Thymus (tissue), 11 donors: ENCODE measurements around the gene SFN. TPM values are rescaled to one million over a fixed set of nuclear protein-coding genes. Genes with fewer than 3 reads are reported as not detected.

Source experiments
- DNase-seq, 9 donors: peaks; one replicate each; pipeline ENCODE4 v3.0.0-alpha.2; 2013; ENCODE audit warnings: low spot score in 9 of 9, low read depth in 6 of 9, missing footprints in 1 of 9
- H3K27ac ChIP-seq, 2 donors: one replicate each; pipeline ENCODE4 v1.5.1; 2013; ENCODE audit warnings: control low read depth in 1 of 2, low read depth in 1 of 2, low read length in 1 of 2, mild to moderate bottlenecking in 1 of 2, moderate library complexity in 1 of 2
- H3K27me3 ChIP-seq, 2 donors: one replicate each; pipeline ENCODE4 v1.5.1; 2013; ENCODE audit warnings: low read length in 1 of 2; ENCODE audit not compliant: control insufficient read depth in 2 of 2, insufficient read depth in 1 of 2
- H3K36me3 ChIP-seq, 2 donors: one replicate each; pipeline ENCODE4 v1.5.1; 2013; ENCODE audit warnings: low read length in 1 of 2, mild to moderate bottlenecking in 1 of 2, moderate library complexity in 1 of 2; ENCODE audit not compliant: control insufficient read depth in 2 of 2, insufficient read depth in 2 of 2
- H3K4me1 ChIP-seq, 2 donors: one replicate each; pipeline ENCODE4 v1.5.1; 2013; ENCODE audit warnings: low read length in 2 of 2; ENCODE audit not compliant: control insufficient read depth in 2 of 2, insufficient read depth in 2 of 2
- H3K4me3 ChIP-seq, 2 donors: one replicate each; pipeline ENCODE4 v1.5.1; 2013; ENCODE audit warnings: low read length in 2 of 2, control low read depth in 1 of 2, mild to moderate bottlenecking in 1 of 2
- H3K9me3 ChIP-seq, 2 donors: one replicate each; pipeline ENCODE4 v1.5.1; 2013; ENCODE audit warnings: low read length in 1 of 2, mild to moderate bottlenecking in 1 of 2; ENCODE audit not compliant: control insufficient read depth in 2 of 2, insufficient read depth in 1 of 2
- WGBS: extraction: QIAGEN DNeasy Blood & Tissue Kit; methylation state at CpG from one replicate; pipeline ENCODE4 v1.1.7; 2013; 5-methylcytosine and 5-hydroxymethylcytosine counted together
- polyA plus RNA-seq: library from polyadenylated mRNA; stranded (reverse); fragments of 200-250 nt; gene quantifications from one replicate; pipeline ENCODE4 v1.2.3, GENCODE V29; 2013
- total RNA-seq: library from RNA; stranded (reverse); fragments of 120-200 nt; gene quantifications from one replicate; pipeline ENCODE4 v1.2.4, GENCODE V29; 2013
- donor health status: healthy.

The SFN gene
- total and polyA plus RNA-seq, 2 donors: 16.7 to 191 TPM

- H3K4me1 ChIP-seq: no peaks in the 10 kb centered on the region
- no peak overlapping the region for H3K27ac ChIP-seq
- peaks cover 52 to 69% of the 10 kb centered on the region in 2 donors for H3K36me3 ChIP-seq
- no peak overlapping the region for H3K4me3 ChIP-seq
- WGBS: 98% methylated on average over 12 of the region's 12 CpGs
- DNase-seq: no peak
- H3K27me3 ChIP-seq: no peaks in the 10 kb centered on the region
- no peaks in the 10 kb centered on the region for H3K9me3 ChIP-seq
Measured at GRCh38 chr1:26851106-26851684, 11.8 kb upstream of the SFN start.

DNA sequence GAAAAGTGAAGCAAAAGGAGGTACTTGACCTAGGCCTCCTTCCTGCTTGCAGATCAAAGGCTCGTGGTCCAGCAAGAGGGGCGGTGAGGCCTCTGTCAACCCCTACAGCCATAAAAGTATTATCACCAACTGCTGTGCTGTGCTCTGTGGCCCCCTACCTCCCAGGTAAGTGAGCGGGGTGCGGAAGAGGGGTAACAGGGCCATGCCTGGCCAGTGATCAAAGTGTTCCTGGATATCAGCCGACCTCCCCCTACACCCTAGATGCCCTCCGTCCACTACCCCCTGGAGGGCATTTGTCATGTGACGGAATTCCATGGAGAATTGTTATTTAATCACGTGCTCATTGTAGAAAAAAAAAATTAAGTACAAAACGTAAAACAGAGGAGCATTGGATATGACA, 10.2 kb upstream of the SFN start:
- H3K9me3 ChIP-seq: no peaks in the 10 kb centered on the region
- DNase-seq: no peak
- H3K27ac ChIP-seq: no peak overlapping the region
- H3K4me1 ChIP-seq: no peaks in the 10 kb centered on the region
- H3K4me3 ChIP-seq: no peak overlapping the region
- peaks cover 55 to 66% of the 10 kb centered on the region in 2 donors for H3K36me3 ChIP-seq
- no peaks in the 10 kb centered on the region for H3K27me3 ChIP-seq
- 93% methylated on average over 9 of the region's 9 CpGs for WGBS

GRCh38 chr1:26853156-26853555, 9.8 kb upstream of the SFN start:
- DNase-seq: peak in 8 of 9 donors; percentile 37 to 81 (median 62)
- WGBS: 60% methylated on average over 3 of the region's 3 CpGs
- peaks cover 55 to 66% of the 10 kb centered on the region in 2 donors for H3K36me3 ChIP-seq

GRCh38 chr1:26853600-26853999, 9.3 kb upstream of the SFN start:
- H3K4me3 ChIP-seq: no peak overlapping the region
- H3K4me1 ChIP-seq: no peaks in the 10 kb centered on the region
- peaks cover 55 to 66% of the 10 kb centered on the region in 2 donors for H3K36me3 ChIP-seq
- no peaks in the 10 kb centered on the region for H3K9me3 ChIP-seq
- no peak overlapping the region for H3K27ac ChIP-seq
- H3K27me3 ChIP-seq: no peaks in the 10 kb centered on the region
- WGBS: 99% methylated on average over 10 of the region's 10 CpGs
- DNase-seq: no peak

More at GRCh38 chr1:26853156-26853555, 9.8 kb upstream of the SFN start:
- H3K4me1 ChIP-seq: no peaks in the 10 kb centered on the region
- no peak overlapping the region for H3K27ac ChIP-seq
- H3K9me3 ChIP-seq: no peaks in the 10 kb centered on the region
- H3K4me3 ChIP-seq: no peak overlapping the region
- no peaks in the 10 kb centered on the region for H3K27me3 ChIP-seq

DNA sequence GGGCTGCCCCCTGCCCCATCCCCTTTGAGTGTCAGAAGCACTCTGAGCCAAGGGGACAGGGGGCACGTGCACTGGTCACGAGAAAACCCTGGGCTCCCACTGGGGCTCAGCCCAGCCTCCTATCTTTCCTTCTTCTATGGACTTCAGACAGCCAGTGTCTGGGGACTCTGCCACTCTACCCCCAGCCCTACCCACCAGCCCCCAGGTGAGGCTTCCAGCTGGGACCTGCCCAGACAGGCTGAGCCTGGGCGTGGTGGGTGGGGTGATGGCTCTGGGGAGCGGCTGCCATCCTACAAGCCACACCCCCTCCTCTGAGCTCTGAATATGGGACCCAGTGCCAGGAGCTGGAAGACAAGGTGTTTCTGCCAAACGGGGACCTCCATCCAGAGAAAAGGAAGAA, 8.0 kb upstream of the SFN start:
- DNase-seq: no peak
- H3K9me3 ChIP-seq: no peaks in the 10 kb centered on the region
- H3K27me3 ChIP-seq: no peaks in the 10 kb centered on the region
- H3K27ac ChIP-seq: no peak overlapping the region
- H3K4me1 ChIP-seq: no peaks in the 10 kb centered on the region
- H3K4me3 ChIP-seq: no peak overlapping the region
- H3K36me3 ChIP-seq: peaks cover 46 to 53% of the 10 kb centered on the region in 2 donors
- WGBS: 96% methylated on average over 5 of the region's 5 CpGs

DNA sequence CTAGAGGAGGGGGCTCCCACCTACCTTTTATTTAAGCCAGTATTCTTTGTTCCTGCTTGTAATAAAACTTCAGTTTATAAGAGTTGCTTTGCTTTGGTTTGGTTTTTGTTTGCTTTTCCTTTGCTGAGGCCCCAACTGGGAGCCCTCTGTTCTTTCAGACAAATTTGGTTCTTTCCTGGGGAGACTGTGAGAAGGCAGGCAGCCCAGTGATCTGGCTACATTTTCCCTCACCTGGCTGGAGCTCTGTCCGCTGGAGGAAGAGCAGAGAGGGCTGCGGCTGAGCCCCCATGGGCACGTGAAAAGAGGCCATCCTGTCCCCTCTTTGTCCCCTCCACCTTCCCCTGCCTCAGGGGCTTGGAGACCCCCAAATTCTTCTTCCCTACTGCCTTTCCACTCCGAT, 7.3 kb upstream of the SFN start:
- H3K4me3 ChIP-seq: no peak overlapping the region
- H3K27ac ChIP-seq: no peak overlapping the region
- no peak for DNase-seq
- peaks cover 38 to 46% of the 10 kb centered on the region in 2 donors for H3K36me3 ChIP-seq
- no peaks in the 10 kb centered on the region for H3K9me3 ChIP-seq
- over 99% methylated on average over 4 of the region's 4 CpGs for WGBS
- H3K4me1 ChIP-seq: no peaks in the 10 kb centered on the region
- no peaks in the 10 kb centered on the region for H3K27me3 ChIP-seq

DNA sequence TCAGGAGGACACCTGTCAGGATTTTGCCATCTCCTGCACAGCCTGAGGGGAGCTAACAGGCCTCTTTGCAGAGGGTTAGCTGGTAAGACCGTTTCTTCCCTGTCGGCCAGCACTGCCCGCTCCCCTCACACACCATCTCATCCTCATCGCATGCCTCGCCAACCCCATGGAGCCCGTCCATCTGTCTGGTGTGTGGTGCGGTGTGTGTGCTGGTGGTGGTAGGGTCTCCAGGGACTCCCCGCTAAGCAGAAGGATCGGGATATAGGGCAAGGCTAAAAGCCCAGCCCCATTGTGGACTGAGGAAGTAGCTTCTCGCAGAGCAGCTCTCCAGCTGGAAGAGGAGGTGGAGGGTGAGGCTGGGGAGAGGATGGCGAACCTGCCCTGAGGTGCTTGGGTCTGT, 6.8 kb upstream of the SFN start:
- no peaks in the 10 kb centered on the region for H3K27me3 ChIP-seq
- peaks cover 33 to 41% of the 10 kb centered on the region in 2 donors for H3K36me3 ChIP-seq
- WGBS: 98% methylated on average over 11 of the region's 11 CpGs
- no peak overlapping the region for H3K4me3 ChIP-seq
- DNase-seq: no peak
- H3K27ac ChIP-seq: no peak overlapping the region
- no peaks in the 10 kb centered on the region for H3K9me3 ChIP-seq
- no peaks in the 10 kb centered on the region for H3K4me1 ChIP-seq

GRCh38 chr1:26856604-26857469, 6.1 kb upstream of the SFN start:
- Histone ChIP-seq H3K36me3 (peaks cover 26 to 35% of the 10 kb centered on the region in 2 donors), H3K27ac (no peak overlapping the region), H3K4me1 (no peaks in the 10 kb centered on the region), H3K27me3 (no peaks in the 10 kb centered on the region), H3K4me3 (no peak overlapping the region), H3K9me3 (no peaks in the 10 kb centered on the region)
- 92% methylated on average over 21 of the region's 21 CpGs for WGBS
- DNase-seq: no peak

- peaks cover 19 to 27% of the 10 kb centered on the region in 2 donors for H3K36me3 ChIP-seq
- H3K27me3 ChIP-seq: no peaks in the 10 kb centered on the region
- no peak overlapping the region for H3K27ac ChIP-seq
- H3K4me3 ChIP-seq: no peak overlapping the region
- WGBS: 97% methylated on average over 8 of the region's 8 CpGs
- no peak for DNase-seq
- no peaks in the 10 kb centered on the region for H3K4me1 ChIP-seq
- H3K9me3 ChIP-seq: no peaks in the 10 kb centered on the region
Measured at GRCh38 chr1:26857473-26858060, 5.4 kb upstream of the SFN start.
